Measurements from ENCODE around the gene SART3.

DNA sequence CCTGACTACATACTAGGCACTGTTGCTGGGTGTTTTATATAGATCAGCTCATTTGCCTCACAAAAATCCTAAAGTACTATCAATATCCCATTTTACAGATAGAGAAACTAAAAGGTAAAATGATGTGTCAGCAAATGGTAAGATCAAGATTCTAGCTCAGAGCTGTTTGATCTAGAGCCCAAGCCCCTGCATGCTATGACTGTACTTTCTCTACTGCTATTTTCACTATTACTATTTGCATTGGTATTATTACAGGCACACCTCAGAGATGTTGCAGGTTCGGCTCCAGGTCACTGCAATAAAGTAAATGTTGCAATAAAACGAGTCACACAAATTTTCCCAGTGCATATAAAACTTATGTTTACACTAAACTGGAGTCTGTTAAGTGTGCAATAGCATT lies 12.3 kb upstream of the SART3 start:
- no peak for TF ChIP-seq CTCF (IDR thresholded peaks at IDR 0.05)
- TF ChIP-seq EP300 (IDR thresholded peaks at IDR 0.05) = no peak
- TF ChIP-seq POLR2A (IDR thresholded peaks at IDR 0.05; ENCODE audit: low read depth) = no peak
